ENCODE results near the gene SCAF1. TPM values are rescaled to one million over a fixed set of nuclear protein-coding genes. Genes with fewer than 3 reads are reported as not detected.

SCAF1 gene
- total and polyA plus RNA-seq, 9 of the 15 experiments (the other 6 are each of a cell fraction or from before 2014, with no cell fraction given) = 0.20 to 79.0 (median 4.9) TPM

- TF ChIP-seq PRPF4 (IDR thresholded peaks at IDR 0.05; ENCODE audit: insufficient read depth, low read depth, low read length, poor library complexity, severe bottlenecking) = no peak
- no peak for TF ChIP-seq CHD1 (IDR thresholded peaks at IDR 0.05; ENCODE audit: low read length)
- TF ChIP-seq CEBPB (tag; IDR thresholded peaks at IDR 0.05) = peak; percentile 82
- TF ChIP-seq, protein P1, sequence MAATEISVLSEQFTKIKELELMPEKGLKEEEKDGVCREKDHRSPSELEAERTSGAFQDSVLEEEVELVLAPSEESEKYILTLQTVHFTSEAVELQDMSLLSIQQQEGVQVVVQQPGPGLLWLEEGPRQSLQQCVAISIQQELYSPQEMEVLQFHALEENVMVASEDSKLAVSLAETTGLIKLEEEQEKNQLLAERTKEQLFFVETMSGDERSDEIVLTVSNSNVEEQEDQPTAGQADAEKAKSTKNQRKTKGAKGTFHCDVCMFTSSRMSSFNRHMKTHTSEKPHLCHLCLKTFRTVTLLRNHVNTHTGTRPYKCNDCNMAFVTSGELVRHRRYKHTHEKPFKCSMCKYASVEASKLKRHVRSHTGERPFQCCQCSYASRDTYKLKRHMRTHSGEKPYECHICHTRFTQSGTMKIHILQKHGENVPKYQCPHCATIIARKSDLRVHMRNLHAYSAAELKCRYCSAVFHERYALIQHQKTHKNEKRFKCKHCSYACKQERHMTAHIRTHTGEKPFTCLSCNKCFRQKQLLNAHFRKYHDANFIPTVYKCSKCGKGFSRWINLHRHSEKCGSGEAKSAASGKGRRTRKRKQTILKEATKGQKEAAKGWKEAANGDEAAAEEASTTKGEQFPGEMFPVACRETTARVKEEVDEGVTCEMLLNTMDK (IDR thresholded peaks at IDR 0.05; ENCODE audit: borderline replicate concordance, insufficient read depth, low read depth, low read length, poor library complexity, severe bottlenecking) = no peak
- TF ChIP-seq ZNF778 (CRISPR knock-in tag; IDR thresholded peaks at IDR 0.05) = no peak
- TF ChIP-seq ZNF699 (CRISPR knock-in tag; IDR thresholded peaks at IDR 0.05; ENCODE audit: insufficient replicate concordance) = no peak
- TF ChIP-seq SPI1 (IDR thresholded peaks at IDR 0.05; ENCODE audit: borderline replicate concordance, low read depth, low read length) = no peak
- TF ChIP-seq ZNF146 (CRISPR knock-in tag; IDR thresholded peaks at IDR 0.05; ENCODE audit: unreplicated experiment) = no peak
- no peak for TF ChIP-seq ZFX (CRISPR knock-in tag; IDR thresholded peaks at IDR 0.05)
- no peak for TF ChIP-seq CBFA2T3 (IDR thresholded peaks at IDR 0.05)
- no peak for TF ChIP-seq TCF7L2 (IDR thresholded peaks at IDR 0.05; ENCODE audit: low read depth, low read length)
- TF ChIP-seq SRSF7 (optimal IDR thresholded peaks at IDR 0.05; ENCODE audit: low read depth, low read length) = no peak
- TF ChIP-seq RBM25 (IDR thresholded peaks at IDR 0.05; ENCODE audit: low read depth, low read length, severe bottlenecking) = peak; percentile 91
- TF ChIP-seq ZNF655 (CRISPR knock-in tag; IDR thresholded peaks at IDR 0.05) = no peak
- TF ChIP-seq ZNF140 (CRISPR knock-in tag; IDR thresholded peaks at IDR 0.05) = no peak
- TF ChIP-seq SMARCC2 (IDR thresholded peaks at IDR 0.05; ENCODE audit: low read depth) = no peak
- TF ChIP-seq SMARCA4 (IDR thresholded peaks at IDR 0.05) = no peak
- TF ChIP-seq FOS (IDR thresholded peaks at IDR 0.05; ENCODE audit: extremely low read depth, insufficient read length) = peak; percentile 97
- TF ChIP-seq NR2C2 (CRISPR knock-in tag; IDR thresholded peaks at IDR 0.05) = peak; percentile 64; the same call in 1 of the 2 replicates
- peak; percentile 97 for TF ChIP-seq NR2C2 (tag; IDR thresholded peaks at IDR 0.05)
- peak; percentile 36; the same call in 1 of the 2 replicates for TF ChIP-seq RFX5 (IDR thresholded peaks at IDR 0.05; ENCODE audit: low read depth, low read length)
- no peak; the same call in 1 of the 2 replicates for TF ChIP-seq ZBTB43 (CRISPR knock-in tag; IDR thresholded peaks at IDR 0.05)
- 0 out of 2 replicates have a peak, but pooled peaks have one; percentile 54 for TF ChIP-seq RNF2 (IDR thresholded peaks at IDR 0.05)
- no peak for TF ChIP-seq EP300 (IDR thresholded peaks at IDR 0.05; ENCODE audit: low read length)
- no peak for TF ChIP-seq HDAC2 (IDR thresholded peaks at IDR 0.05)
Observed at GRCh38 chr19:49676784-49677230, 34.8 kb downstream of the SCAF1 start (continued).

Data from K562 (cell line).